Measurements from ENCODE around the gene DPP7.

The DPP7 gene

DNA sequence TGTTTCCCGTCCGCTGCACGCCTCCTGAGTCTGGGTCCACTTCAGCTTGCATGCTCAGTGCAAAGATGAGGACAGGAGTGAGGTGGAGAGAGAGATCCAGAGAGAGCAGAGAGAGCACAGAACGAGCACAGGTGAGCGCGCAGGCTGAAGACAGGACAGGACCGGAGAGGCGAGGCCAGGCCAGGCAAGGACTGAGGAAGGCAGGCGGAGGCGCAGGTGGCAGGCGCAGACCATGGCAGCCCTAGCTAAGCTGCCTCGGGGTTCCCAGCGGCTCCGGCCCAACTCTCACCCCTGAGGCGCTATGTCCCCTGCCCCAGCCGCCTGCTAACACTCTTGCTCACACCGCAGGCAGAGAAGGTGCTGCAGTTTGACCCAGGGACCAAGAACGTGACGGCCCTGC is 34.1 kb upstream of the DPP7 start:
- Mint-ChIP-seq H3K36me3 (ENCODE audit: low read depth) (no peaks in the 10 kb centered on the region), H3K27ac (no peak overlapping the region), H3K27me3 (ENCODE audit: low read depth, poor library complexity) (peaks cover 54% of the 10 kb centered on the region), H3K9me3 (peaks cover 18% of the 10 kb centered on the region), H3K4me1 (no peaks in the 10 kb centered on the region), H3K4me3 (no peak overlapping the region)
- TF ChIP-seq, protein P1, sequence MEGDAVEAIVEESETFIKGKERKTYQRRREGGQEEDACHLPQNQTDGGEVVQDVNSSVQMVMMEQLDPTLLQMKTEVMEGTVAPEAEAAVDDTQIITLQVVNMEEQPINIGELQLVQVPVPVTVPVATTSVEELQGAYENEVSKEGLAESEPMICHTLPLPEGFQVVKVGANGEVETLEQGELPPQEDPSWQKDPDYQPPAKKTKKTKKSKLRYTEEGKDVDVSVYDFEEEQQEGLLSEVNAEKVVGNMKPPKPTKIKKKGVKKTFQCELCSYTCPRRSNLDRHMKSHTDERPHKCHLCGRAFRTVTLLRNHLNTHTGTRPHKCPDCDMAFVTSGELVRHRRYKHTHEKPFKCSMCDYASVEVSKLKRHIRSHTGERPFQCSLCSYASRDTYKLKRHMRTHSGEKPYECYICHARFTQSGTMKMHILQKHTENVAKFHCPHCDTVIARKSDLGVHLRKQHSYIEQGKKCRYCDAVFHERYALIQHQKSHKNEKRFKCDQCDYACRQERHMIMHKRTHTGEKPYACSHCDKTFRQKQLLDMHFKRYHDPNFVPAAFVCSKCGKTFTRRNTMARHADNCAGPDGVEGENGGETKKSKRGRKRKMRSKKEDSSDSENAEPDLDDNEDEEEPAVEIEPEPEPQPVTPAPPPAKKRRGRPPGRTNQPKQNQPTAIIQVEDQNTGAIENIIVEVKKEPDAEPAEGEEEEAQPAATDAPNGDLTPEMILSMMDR (IDR thresholded peaks at IDR 0.05), result no peak
- DNase-seq, result no peak

DNA sequence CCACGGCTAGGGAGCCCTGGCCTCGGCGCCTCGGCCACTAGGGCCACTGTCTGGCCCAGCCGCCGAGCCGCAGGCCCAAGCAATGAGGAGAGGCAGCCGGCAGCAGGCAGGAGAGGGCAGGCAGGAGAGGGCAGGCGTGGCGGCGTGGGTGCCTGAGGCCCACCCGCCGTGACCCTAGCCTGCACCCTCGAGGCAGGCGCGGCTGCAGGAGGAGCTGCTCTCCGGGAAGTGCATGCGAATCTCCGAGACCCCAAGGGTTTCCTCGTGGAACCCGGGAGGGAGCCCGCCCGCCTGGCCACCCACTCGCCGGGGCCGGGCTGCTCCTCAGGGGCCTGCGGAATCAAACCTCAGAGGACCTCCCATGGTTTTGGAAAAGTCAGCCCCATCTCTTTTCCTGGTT is 33.7 kb upstream of the DPP7 start:
- Mint-ChIP-seq H3K27ac (no peak overlapping the region), H3K27me3 (ENCODE audit: low read depth, poor library complexity) (peaks cover 58% of the 10 kb centered on the region), H3K36me3 (ENCODE audit: low read depth) (no peaks in the 10 kb centered on the region), H3K4me1 (no peaks in the 10 kb centered on the region), H3K9me3 (peaks cover 18% of the 10 kb centered on the region), H3K4me3 (no peak overlapping the region)
- TF ChIP-seq, protein P1 (IDR thresholded peaks at IDR 0.05), result no peak
- DNase-seq, result no peak

DNA sequence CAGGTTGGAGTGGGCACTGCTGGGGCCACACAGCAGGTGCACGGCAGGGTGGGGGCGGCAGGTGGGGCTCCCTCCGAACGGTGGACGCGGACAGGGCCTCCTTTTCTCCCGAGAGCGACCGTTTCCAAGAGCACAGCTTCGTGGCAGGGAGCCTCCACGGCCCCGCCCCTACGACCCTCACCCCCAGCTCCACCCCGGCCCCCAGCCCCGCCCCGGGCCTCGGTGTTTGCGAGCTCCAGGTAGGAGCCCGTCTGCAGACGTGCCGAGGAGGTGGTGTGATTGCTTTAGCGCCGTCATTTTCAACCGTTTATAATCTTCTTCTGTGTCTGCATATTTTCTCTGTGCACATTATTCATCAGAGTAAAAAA is 33.2 kb upstream of the DPP7 start:
- Mint-ChIP-seq H3K36me3 (ENCODE audit: low read depth) (no peaks in the 10 kb centered on the region), H3K4me1 (no peaks in the 10 kb centered on the region), H3K4me3 (no peak overlapping the region), H3K27me3 (ENCODE audit: low read depth, poor library complexity) (peaks cover 63% of the 10 kb centered on the region), H3K27ac (no peak overlapping the region), H3K9me3 (peaks cover 18% of the 10 kb centered on the region)
- no peak for DNase-seq
- TF ChIP-seq, protein P1 (IDR thresholded peaks at IDR 0.05), result no peak

DNA sequence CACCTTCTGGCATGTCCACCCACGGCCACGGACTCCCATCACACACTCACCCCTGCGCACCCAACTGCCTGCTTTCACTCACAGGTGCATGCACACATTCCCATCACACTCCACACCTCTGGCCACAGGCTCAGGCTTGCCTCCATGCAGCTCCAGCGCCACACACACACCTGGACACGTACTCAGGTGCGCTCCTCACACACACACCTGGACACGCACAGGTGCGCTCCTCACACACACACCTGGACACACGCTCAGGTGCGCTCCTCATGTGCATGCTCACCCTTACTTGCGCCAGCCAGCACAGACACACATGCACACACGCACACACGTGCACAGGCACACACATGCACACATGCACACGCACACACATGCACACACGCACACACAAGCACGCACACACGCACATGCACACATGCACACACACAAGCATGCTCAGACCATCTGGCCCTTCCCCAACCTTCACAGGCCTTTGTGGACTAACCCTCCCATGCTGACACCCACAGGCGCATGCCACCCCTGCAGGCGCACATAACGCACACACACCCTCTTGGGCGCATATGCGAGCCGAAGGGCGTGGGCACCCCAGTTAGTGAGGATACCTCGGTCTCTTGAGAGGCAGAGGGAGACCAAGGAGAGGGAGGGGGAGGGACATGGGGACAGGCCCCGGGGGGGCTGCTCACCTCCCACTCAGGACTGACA is 32.7 kb upstream of the DPP7 start:
- TF ChIP-seq, protein P1 (IDR thresholded peaks at IDR 0.05), result no peak
- Mint-ChIP-seq H3K36me3 (ENCODE audit: low read depth) (no peaks in the 10 kb centered on the region), H3K4me1 (no peaks in the 10 kb centered on the region), H3K9me3 (peaks cover 16% of the 10 kb centered on the region), H3K27me3 (ENCODE audit: low read depth, poor library complexity) (peaks cover 68% of the 10 kb centered on the region), H3K27ac (no peak overlapping the region), H3K4me3 (no peak overlapping the region)
- no peak for DNase-seq

DNA sequence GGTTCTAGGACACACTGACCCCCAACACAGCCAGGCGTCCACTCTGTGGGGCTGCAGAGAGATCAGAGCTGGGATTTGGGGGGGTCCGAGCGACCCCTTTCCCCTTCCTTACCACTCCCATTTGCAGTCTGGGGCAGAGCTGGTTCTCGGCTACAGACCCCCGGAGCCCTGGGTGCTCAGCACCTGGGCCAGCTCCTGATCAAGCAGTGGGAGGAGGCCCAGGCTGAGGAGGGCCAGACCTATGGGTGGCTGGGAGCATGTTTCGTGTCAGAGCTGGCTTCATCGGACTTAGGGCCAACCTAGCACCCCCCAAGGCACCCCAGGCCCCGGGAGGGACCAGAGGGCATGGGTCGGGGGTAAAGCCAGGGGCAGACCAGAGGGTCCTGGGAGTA is 32.0 kb upstream of the DPP7 start:
- Mint-ChIP-seq H3K4me3 (no peak overlapping the region), H3K36me3 (ENCODE audit: low read depth) (no peaks in the 10 kb centered on the region), H3K27me3 (ENCODE audit: low read depth, poor library complexity) (peaks cover 75% of the 10 kb centered on the region), H3K9me3 (peaks cover 12% of the 10 kb centered on the region), H3K4me1 (no peaks in the 10 kb centered on the region), H3K27ac (no peak overlapping the region)
- no peak for DNase-seq
- TF ChIP-seq, protein P1 (IDR thresholded peaks at IDR 0.05), result no peak

Data from nephron progenitor cell (in vitro differentiated cells).